Cardiac fibroblast (primary cell): Measurements from ENCODE around the gene USP1.

ENCODE experiments used
- DNase-seq, 2 donors: peaks; one replicate each; pipeline versions ENCODE4 v3.0.0 to v3.0.0-alpha.2; 2010; ENCODE audit warnings: low read depth in 2 of 2
- H3K4me3 ChIP-seq, 2 donors: replicated peaks in 1 of 2; 1 replicate in 1 of 2; 2 replicates in 1 of 2; pipeline ENCODE4 v1.5.1; 2011; ENCODE audit warnings: low read depth in 2 of 2, low read length in 2 of 2, mild to moderate bottlenecking in 2 of 2, moderate library complexity in 1 of 2
- CTCF ChIP-seq: IDR thresholded peaks from one replicate; pipeline ENCODE4 v1.5.1; 2011; ENCODE audit warnings: low read depth, mild to moderate bottlenecking, low read length, inconsistent platforms

USP1 gene

GRCh38 chr1:62425041-62425440 is 11.8 kb upstream of the USP1 start:
- DNase-seq: no peak
- no peak for TF ChIP-seq CTCF
- H3K4me3 ChIP-seq: no peak overlapping the region

GRCh38 chr1:62426237-62426636 is 10.6 kb upstream of the USP1 start:
- no peak for TF ChIP-seq CTCF
- no peak overlapping the region for H3K4me3 ChIP-seq
- no peak for DNase-seq

GRCh38 chr1:62426794-62427193 is 10.1 kb upstream of the USP1 start:
- H3K4me3 ChIP-seq: no peak overlapping the region
- TF ChIP-seq CTCF: no peak
- no peak for DNase-seq

GRCh38 chr1:62428351-62428750 is 8.5 kb upstream of the USP1 start:
- no peak for DNase-seq
- no peak for TF ChIP-seq CTCF
- H3K4me3 ChIP-seq: no peak overlapping the region

GRCh38 chr1:62429581-62429980 is 7.3 kb upstream of the USP1 start:
- no peak for DNase-seq
- no peak overlapping the region for H3K4me3 ChIP-seq
- TF ChIP-seq CTCF: no peak

GRCh38 chr1:62433861-62434617 is 2.8 kb upstream of the USP1 start:
- DNase-seq: no peak
- TF ChIP-seq CTCF: no peak
- no peak overlapping the region for H3K4me3 ChIP-seq

- no peak for DNase-seq
- TF ChIP-seq CTCF: no peak
- H3K4me3 ChIP-seq: no peak overlapping the region
Observed at GRCh38 chr1:62434618-62435001, 2.2 kb upstream of the USP1 start.
